Cardiac muscle cell (in vitro differentiated cells and primary cell): ENCODE measurements around the gene EXOC1L. TPM values are rescaled to one million over a fixed set of nuclear protein-coding genes. Genes with fewer than 3 reads are reported as not detected.
A peak's percentile ranks its signal among the peaks of the same experiment; 100 is the strongest.

Experiments used
- DNase-seq, 2 donors: peaks; one replicate each; pipeline versions ENCODE4 v3.0.0 to v3.0.0-alpha.2; 2010 to 2017; ENCODE audit warnings: low read depth in 1 of 2, low spot score in 1 of 2
- H3K27ac ChIP-seq: fragments of 200-600 bp; sonication (generic); 2 replicates; pipeline ENCODE4 v1.5.1; 2016
- H3K27me3 ChIP-seq: fragments of 200-600 bp; sonication (generic); 2 replicates; pipeline ENCODE4 v1.6.0; 2016; ENCODE audit warnings: control low read depth
- H3K36me3 ChIP-seq: fragments of 200-600 bp; sonication (generic); 2 replicates; pipeline ENCODE4 v1.5.1; 2016; ENCODE audit warnings: control low read depth
- H3K4me1 ChIP-seq: fragments of 200-600 bp; sonication (generic); 2 replicates; pipeline ENCODE4 v1.8.1; 2017; ENCODE audit warnings: low read depth, mild to moderate bottlenecking, mixed run types
- H3K4me3 ChIP-seq: fragments of 200-600 bp; sonication (generic); 2 replicates; pipeline ENCODE4 v1.5.1; 2016; ENCODE audit warnings: mild to moderate bottlenecking
- H3K9me3 ChIP-seq: fragments of 200-600 bp; sonication (generic); 2 replicates; pipeline ENCODE4 v1.5.1; 2017; ENCODE audit warnings: low read depth, mild to moderate bottlenecking, control low read depth
- polyA plus RNA-seq: library from polyadenylated mRNA; unstranded; fragments of >200 nt; fragmentation: Nextera tagmentation; extraction: Ambion mirVana; gene quantifications from 2 replicates; pipeline ENCODE4 v1.2.1, GENCODE V29; 2016
- total RNA-seq: library from RNA; depleted of rRNA; stranded (reverse); fragments of >200 nt; gene quantifications from 2 replicates; pipeline ENCODE4 v1.2.3, GENCODE V29; 2016
- TF ChIP-seq, protein P1 (sequence below): IDR thresholded peaks from 2 replicates; pipeline ENCODE4 v1.5.1; 2012; ENCODE audit warnings: low read depth, mild to moderate bottlenecking, low read length

Gene EXOC1L
- total and polyA plus RNA-seq, 2 experiments from 2014 or later, result 0.16 TPM; not detected in 1

- H3K27me3 ChIP-seq, result no peaks in the 10 kb centered on the region
- no peaks in the 10 kb centered on the region for H3K4me1 ChIP-seq
- H3K27ac ChIP-seq, result no peak overlapping the region
- DNase-seq, result no peak
- peaks cover 37% of the 10 kb centered on the region for H3K36me3 ChIP-seq
- no peaks in the 10 kb centered on the region for H3K9me3 ChIP-seq
- no peak overlapping the region for H3K4me3 ChIP-seq
- TF ChIP-seq, protein P1, sequence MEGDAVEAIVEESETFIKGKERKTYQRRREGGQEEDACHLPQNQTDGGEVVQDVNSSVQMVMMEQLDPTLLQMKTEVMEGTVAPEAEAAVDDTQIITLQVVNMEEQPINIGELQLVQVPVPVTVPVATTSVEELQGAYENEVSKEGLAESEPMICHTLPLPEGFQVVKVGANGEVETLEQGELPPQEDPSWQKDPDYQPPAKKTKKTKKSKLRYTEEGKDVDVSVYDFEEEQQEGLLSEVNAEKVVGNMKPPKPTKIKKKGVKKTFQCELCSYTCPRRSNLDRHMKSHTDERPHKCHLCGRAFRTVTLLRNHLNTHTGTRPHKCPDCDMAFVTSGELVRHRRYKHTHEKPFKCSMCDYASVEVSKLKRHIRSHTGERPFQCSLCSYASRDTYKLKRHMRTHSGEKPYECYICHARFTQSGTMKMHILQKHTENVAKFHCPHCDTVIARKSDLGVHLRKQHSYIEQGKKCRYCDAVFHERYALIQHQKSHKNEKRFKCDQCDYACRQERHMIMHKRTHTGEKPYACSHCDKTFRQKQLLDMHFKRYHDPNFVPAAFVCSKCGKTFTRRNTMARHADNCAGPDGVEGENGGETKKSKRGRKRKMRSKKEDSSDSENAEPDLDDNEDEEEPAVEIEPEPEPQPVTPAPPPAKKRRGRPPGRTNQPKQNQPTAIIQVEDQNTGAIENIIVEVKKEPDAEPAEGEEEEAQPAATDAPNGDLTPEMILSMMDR, result no peak
Observed at GRCh38 chr4:55868581-55869090, 49.0 kb downstream of the EXOC1L start.

DNA sequence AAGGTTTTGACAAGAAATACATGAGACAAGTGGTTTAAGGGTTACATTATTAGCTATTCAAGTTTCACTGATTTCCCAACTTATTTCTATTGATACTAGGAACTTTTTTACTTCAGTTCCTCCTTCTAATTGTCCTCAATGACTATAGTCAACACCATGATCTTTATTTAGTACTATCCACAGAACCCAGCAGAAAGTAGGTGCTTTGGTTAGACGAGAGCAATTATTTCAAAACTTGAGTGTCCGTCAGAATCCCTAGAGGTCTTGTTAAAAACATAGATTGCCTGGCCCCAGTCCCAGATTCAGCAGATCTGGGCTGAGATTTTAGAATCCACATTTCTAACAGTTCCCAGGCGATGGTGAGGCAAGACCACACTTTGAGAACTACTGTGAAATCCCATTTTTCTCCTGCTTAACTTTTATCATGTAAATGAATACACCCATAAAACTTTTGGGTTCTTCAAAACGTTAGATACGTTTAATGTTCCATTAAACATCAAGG, 51.8 kb downstream of the EXOC1L start:
- DNase-seq, result peak in 1 of 2 donors; percentile 50

DNA sequence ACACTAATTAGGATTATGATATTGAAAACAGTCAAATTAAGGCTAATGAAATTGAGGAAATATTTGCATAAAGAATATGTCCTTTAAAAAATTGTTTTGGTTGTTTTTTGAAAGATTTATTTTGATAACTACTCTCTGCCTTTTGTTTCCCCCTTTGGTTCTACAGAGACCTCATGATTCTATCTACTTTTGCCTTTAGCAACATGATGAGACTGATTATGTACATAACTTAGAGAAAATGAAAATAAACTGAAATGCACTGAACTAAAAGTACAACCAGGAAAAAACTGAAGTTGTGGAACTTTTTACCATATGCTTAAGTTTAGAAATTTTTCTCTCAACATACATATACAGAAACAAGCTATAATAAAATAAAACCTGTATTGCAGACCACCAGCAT, 55.2 kb downstream of the EXOC1L start:
- H3K4me1 ChIP-seq, result no peaks in the 10 kb centered on the region
- no peak for DNase-seq
- H3K36me3 ChIP-seq, result peaks cover 39% of the 10 kb centered on the region
- TF ChIP-seq, protein P1, result no peak
- H3K4me3 ChIP-seq, result no peak overlapping the region
- no peak overlapping the region for H3K27ac ChIP-seq
- no peaks in the 10 kb centered on the region for H3K9me3 ChIP-seq
- H3K27me3 ChIP-seq, result no peaks in the 10 kb centered on the region

More for the DNA sequence above, 51.8 kb downstream of the EXOC1L start:
- TF ChIP-seq, protein P1, result no peak
- Histone ChIP-seq H3K4me3 (no peak overlapping the region), H3K27me3 (no peaks in the 10 kb centered on the region), H3K27ac (no peak overlapping the region), H3K4me1 (no peaks in the 10 kb centered on the region), H3K36me3 (peaks cover 41% of the 10 kb centered on the region), H3K9me3 (no peaks in the 10 kb centered on the region)

GRCh38 chr4:55876387-55876786, 56.8 kb downstream of the EXOC1L start:
- TF ChIP-seq, protein P1, result no peak
- DNase-seq, result no peak
- Histone ChIP-seq H3K9me3 (no peaks in the 10 kb centered on the region), H3K27ac (no peak overlapping the region), H3K4me1 (no peaks in the 10 kb centered on the region), H3K27me3 (no peaks in the 10 kb centered on the region), H3K4me3 (no peak overlapping the region), H3K36me3 (peaks cover 34% of the 10 kb centered on the region)

GRCh38 chr4:55879224-55879623, 59.6 kb downstream of the EXOC1L start:
- Histone ChIP-seq H3K9me3 (no peaks in the 10 kb centered on the region), H3K4me1 (no peaks in the 10 kb centered on the region), H3K4me3 (no peak overlapping the region), H3K27me3 (no peaks in the 10 kb centered on the region), H3K36me3 (peaks cover 28% of the 10 kb centered on the region), H3K27ac (no peak overlapping the region)
- DNase-seq, result no peak
- TF ChIP-seq, protein P1, result no peak
